ENCODE data around the gene SAMD11. TPM values are rescaled to one million over a fixed set of nuclear protein-coding genes. Genes with fewer than 3 reads are reported as not detected.
A peak's percentile ranks its signal among the peaks of the same experiment; 100 is the strongest.

Gene SAMD11
- total and polyA plus RNA-seq, 9 donors, result 0.85 to 10.6 (median 2.3) TPM

GRCh38 chr1:978069-978834 lies 54.5 kb downstream of the SAMD11 start:
- Histone ChIP-seq H3K9me3 (no peaks in the 10 kb centered on the region), H3K27ac (no peak overlapping the region), H3K36me3 (no peaks in the 10 kb centered on the region), H3K4me1 (ENCODE audit: insufficient read depth) (peaks cover 2% of the 10 kb centered on the region), H3K4me3 (no peak overlapping the region), H3K27me3 (no peaks in the 10 kb centered on the region)
- peak in 2 of 5 donors; percentile 16 to 33 for DNase-seq
- intact Hi-C loops (cut with DNase I), result no loop called here
- 84 to 89% (median 85%) methylated on average over 31 to 44 of the region's 44 CpGs for WGBS, 3 donors
- TF ChIP-seq POLR2A (IDR thresholded peaks at IDR 0.05) (no peak), EP300 (IDR thresholded peaks at IDR 0.05) (no peak), CTCF (IDR thresholded peaks at IDR 0.05) (no peak)

- DNase-seq, result peak in 2 of 5 donors; percentile 15 to 29
- Histone ChIP-seq H3K36me3 (no peaks in the 10 kb centered on the region), H3K27me3 (no peaks in the 10 kb centered on the region), H3K4me3 (no peak overlapping the region), H3K27ac (no peak overlapping the region), H3K4me1 (ENCODE audit: insufficient read depth) (peaks cover 2% of the 10 kb centered on the region), H3K9me3 (no peaks in the 10 kb centered on the region)
- WGBS, 3 donors, result 81 to 89% (median 85%) methylated on average over 47 to 60 of the region's 60 CpGs
- intact Hi-C loops (cut with DNase I), result no loop called here
- no peak for TF ChIP-seq CTCF (IDR thresholded peaks at IDR 0.05)
- no peak for TF ChIP-seq POLR2A (IDR thresholded peaks at IDR 0.05)
- no peak for TF ChIP-seq EP300 (IDR thresholded peaks at IDR 0.05)
These were observed 55.4 kb downstream of the SAMD11 start for GRCh38 chr1:978835-979743.

GRCh38 chr1:979744-980072 lies 56.0 kb downstream of the SAMD11 start:
- Histone ChIP-seq H3K9me3 (no peaks in the 10 kb centered on the region), H3K36me3 (no peaks in the 10 kb centered on the region), H3K27ac (no peak overlapping the region), H3K4me3 (no peak overlapping the region), H3K4me1 (ENCODE audit: insufficient read depth) (peaks cover 2% of the 10 kb centered on the region), H3K27me3 (no peaks in the 10 kb centered on the region)
- TF ChIP-seq CTCF (IDR thresholded peaks at IDR 0.05), result no peak
- TF ChIP-seq POLR2A (IDR thresholded peaks at IDR 0.05), result no peak
- no peak for TF ChIP-seq EP300 (IDR thresholded peaks at IDR 0.05)
- WGBS, 3 donors, result 91 to 97% (median 94%) methylated on average over 9 of the region's 9 CpGs
- peak in 1 of 5 donors; percentile 9 for DNase-seq
- intact Hi-C loops (cut with DNase I), result loop anchor here in 2 of 4 donors (10.0 kb wide), 1 partner anchor 315 kb away; no protein-coding TSS in a partner anchor

- intact Hi-C loops (cut with DNase I), result loop anchor here in 2 of 4 donors (10.0 kb wide), 1 partner anchor 315 kb away; no protein-coding TSS in a partner anchor
- H3K36me3 ChIP-seq, result no peaks in the 10 kb centered on the region
- peak in 2 of 5 donors; percentile 15 to 33 for DNase-seq
- 63 to 79% (median 67%) methylated on average over 11 to 13 of the region's 13 CpGs for WGBS, 3 donors
- H3K27me3 ChIP-seq, result no peaks in the 10 kb centered on the region
- peaks cover 2% of the 10 kb centered on the region for H3K4me1 ChIP-seq (ENCODE audit: insufficient read depth)
- H3K4me3 ChIP-seq, result no peak overlapping the region
- TF ChIP-seq POLR2A (IDR thresholded peaks at IDR 0.05) (no peak), CTCF (IDR thresholded peaks at IDR 0.05) (no peak), EP300 (IDR thresholded peaks at IDR 0.05) (no peak)
- H3K27ac ChIP-seq, result no peak overlapping the region
- H3K9me3 ChIP-seq, result no peaks in the 10 kb centered on the region
These were observed 56.4 kb downstream of the SAMD11 start for GRCh38 chr1:980137-980571.
